Measurements from ENCODE around the gene FAM43B. TPM values are rescaled to one million over a fixed set of nuclear protein-coding genes. Genes with fewer than 3 reads are reported as not detected.

Gene FAM43B
- total RNA-seq, 1 donor from 2014 or later, result 0.75 TPM

DNA sequence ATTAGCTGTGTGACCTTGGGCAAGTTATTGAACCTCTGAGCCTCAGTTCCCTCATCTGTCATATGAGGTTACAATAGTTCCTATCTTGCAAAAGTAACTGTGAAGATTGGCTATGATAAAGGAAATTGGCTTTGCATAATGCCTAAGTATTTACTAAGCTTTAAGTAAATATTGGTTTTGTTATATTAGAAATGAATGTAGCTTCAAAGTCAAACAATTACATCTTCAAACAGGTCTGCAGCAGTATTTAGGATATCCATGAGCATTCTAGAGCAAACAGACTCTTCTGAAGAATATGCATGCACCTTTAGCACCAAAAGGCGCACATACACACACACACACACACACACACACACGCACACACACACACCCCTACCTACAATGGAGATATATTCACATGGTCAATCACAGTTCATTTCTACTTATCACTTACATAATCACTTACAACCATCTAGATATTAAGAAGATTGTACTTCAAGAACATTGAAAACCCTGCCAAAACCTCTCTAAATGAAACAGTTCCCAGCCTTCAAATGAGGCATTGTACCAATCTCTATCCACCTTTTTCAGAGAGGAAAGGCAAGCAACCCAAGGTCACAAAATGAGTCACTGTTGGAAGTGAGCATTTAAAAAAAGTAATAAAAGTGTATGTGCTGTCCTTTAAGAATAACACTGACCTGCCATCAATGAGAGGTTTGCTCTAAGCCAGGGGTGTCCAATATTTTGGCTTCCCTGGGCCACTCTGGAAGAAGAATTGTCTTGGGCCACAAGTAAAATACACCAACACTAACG lies 13.4 kb upstream of the FAM43B start:
- TF ChIP-seq CTCF (IDR thresholded peaks at IDR 0.05), result no peak
- Histone ChIP-seq H3K9me3 (no peaks in the 10 kb centered on the region), H3K4me1 (no peaks in the 10 kb centered on the region), H3K27me3 (no peaks in the 10 kb centered on the region), H3K36me3 (no peaks in the 10 kb centered on the region), H3K4me3 (no peak overlapping the region), H3K27ac (no peak overlapping the region)
- DNase-seq (ENCODE audit: low spot score in 2 of 2), result no peak
- intact Hi-C loops (cut with DNase I), result no loop called here

DNA sequence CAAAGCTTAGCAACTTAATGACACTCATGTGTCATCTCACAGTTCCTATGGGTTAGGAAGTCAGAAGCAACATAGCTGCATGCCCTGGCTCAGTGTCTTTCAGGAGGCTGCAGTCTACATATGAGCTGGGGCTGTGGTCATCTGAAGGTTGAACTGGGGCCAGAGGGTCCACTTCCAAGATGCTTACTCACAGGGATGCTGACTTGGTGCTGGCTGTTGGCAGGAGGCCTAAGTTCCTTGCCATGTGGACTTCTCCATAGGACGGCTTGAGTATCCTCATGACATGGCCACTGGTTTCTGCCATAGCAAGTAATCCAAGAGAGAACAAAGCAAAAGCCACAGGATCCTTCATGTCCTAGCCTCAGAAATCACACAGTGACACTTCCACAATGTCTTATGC lies 12.1 kb upstream of the FAM43B start:
- no peak for DNase-seq (ENCODE audit: low spot score in 2 of 2)
- Histone ChIP-seq H3K27ac (no peak overlapping the region), H3K27me3 (no peaks in the 10 kb centered on the region), H3K36me3 (no peaks in the 10 kb centered on the region), H3K4me3 (no peak overlapping the region), H3K9me3 (no peaks in the 10 kb centered on the region), H3K4me1 (no peaks in the 10 kb centered on the region)
- TF ChIP-seq CTCF (IDR thresholded peaks at IDR 0.05), result no peak
- intact Hi-C loops (cut with DNase I), result no loop called here

- Histone ChIP-seq H3K9me3 (no peaks in the 10 kb centered on the region), H3K4me1 (no peaks in the 10 kb centered on the region), H3K4me3 (no peak overlapping the region), H3K36me3 (no peaks in the 10 kb centered on the region), H3K27me3 (no peaks in the 10 kb centered on the region), H3K27ac (no peak overlapping the region)
- no peak for TF ChIP-seq CTCF (IDR thresholded peaks at IDR 0.05)
- DNase-seq (ENCODE audit: low spot score in 2 of 2), result no peak
- intact Hi-C loops (cut with DNase I), result no loop called here
Measured at GRCh38 chr1:20546637-20547036, 5.7 kb upstream of the FAM43B start.

DNA sequence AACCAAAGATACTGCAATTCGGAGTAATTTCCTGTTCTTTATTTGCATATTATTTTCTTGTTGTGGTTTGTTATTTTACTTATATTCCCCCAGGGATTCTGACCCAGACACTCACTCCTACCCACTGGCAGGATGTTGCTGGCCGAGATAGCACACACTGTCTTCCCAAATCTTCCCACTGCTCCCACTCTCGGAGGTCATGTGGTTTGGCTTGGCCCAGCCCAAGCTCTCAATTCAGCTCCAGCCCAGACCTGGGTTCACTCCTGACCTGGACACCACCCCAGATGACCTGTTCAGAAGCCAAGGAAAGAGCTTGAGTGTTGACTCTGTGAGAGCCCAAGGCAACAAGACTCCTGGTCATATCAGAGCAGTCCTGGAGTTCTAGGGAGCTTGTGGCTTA lies 1.2 kb upstream of the FAM43B start:
- TF ChIP-seq CTCF (IDR thresholded peaks at IDR 0.05), result no peak
- Histone ChIP-seq H3K36me3 (no peaks in the 10 kb centered on the region), H3K4me1 (peaks cover 3 to 4% of the 10 kb centered on the region in 2 donors), H3K27me3 (no peaks in the 10 kb centered on the region), H3K9me3 (no peaks in the 10 kb centered on the region), H3K27ac (no peak overlapping the region), H3K4me3 (no peak overlapping the region)
- no peak for DNase-seq (ENCODE audit: low spot score in 2 of 2)
- intact Hi-C loops (cut with DNase I), result no loop called here

GRCh38 chr1:20552728-20553445 lies 514 bp downstream of the FAM43B start:
- H3K9me3 ChIP-seq, result no peaks in the 10 kb centered on the region
- peak overlapping the region; percentile 51 to 55 for H3K4me3 ChIP-seq
- intact Hi-C loops (cut with DNase I), result no loop called here
- no peak for DNase-seq (ENCODE audit: low spot score in 2 of 2)
- peaks cover 3 to 4% of the 10 kb centered on the region in 2 donors for H3K4me1 ChIP-seq
- no peaks in the 10 kb centered on the region for H3K36me3 ChIP-seq
- H3K27ac ChIP-seq, result no peak overlapping the region
- TF ChIP-seq CTCF (IDR thresholded peaks at IDR 0.05), result no peak
- no peaks in the 10 kb centered on the region for H3K27me3 ChIP-seq
